SK-N-SH treated with all-trans-retinoic acid at 6 μM for 48 hours (cell line): ENCODE data around the gene PPP1R13B.

Experiments
- ARNTL ChIP-seq: fragments of 450-650 bp; formaldehyde crosslinking; IDR thresholded peaks from 2 replicates; pipeline ENCODE4 v1.5.0; 2020; ENCODE audit warnings: low read depth, mild to moderate bottlenecking, moderate library complexity, borderline replicate concordance
- BACH2 ChIP-seq: fragments of 250-450 bp; sonication (Bioruptor Pico); IDR thresholded peaks from 2 replicates; pipeline ENCODE4 v1.9.0; 2021; ENCODE audit warnings: mild to moderate bottlenecking, borderline replicate concordance
- CSDC2 ChIP-seq: fragments of 250-450 bp; sonication (Bioruptor Pico); IDR thresholded peaks from 2 replicates; pipeline ENCODE4 v1.5.0; 2020; ENCODE audit warnings: mild to moderate bottlenecking, moderate library complexity
- ESRRG ChIP-seq: fragments of 250-450 bp; sonication (Bioruptor Pico); IDR thresholded peaks from 2 replicates; pipeline ENCODE4 v1.6.1; 2021; ENCODE audit warnings: mild to moderate bottlenecking
- PATZ1 ChIP-seq: fragments of 250-450 bp; sonication (Bioruptor Pico); IDR thresholded peaks from 2 replicates; pipeline ENCODE4 v1.8.0; 2020; ENCODE audit warnings: mild to moderate bottlenecking, moderate library complexity, borderline replicate concordance
- PPARA ChIP-seq: fragments of 250-450 bp; sonication (Bioruptor Pico); IDR thresholded peaks from 2 replicates; pipeline ENCODE4 v1.5.0; 2020; ENCODE audit warnings: mild to moderate bottlenecking, borderline replicate concordance
- RARB ChIP-seq: fragments of 250-450 bp; sonication (Bioruptor Pico); IDR thresholded peaks from 2 replicates; pipeline ENCODE4 v1.8.0; 2021; ENCODE audit warnings: mild to moderate bottlenecking, moderate library complexity
- TOX ChIP-seq: fragments of 250-450 bp; sonication (Bioruptor Pico); IDR thresholded peaks from 2 replicates; pipeline ENCODE4 v1.8.0; 2021; ENCODE audit warnings: mild to moderate bottlenecking, moderate library complexity, borderline replicate concordance
- ZFP3 ChIP-seq: fragments of 250-450 bp; sonication (Bioruptor Pico); IDR thresholded peaks from 2 replicates; pipeline ENCODE4 v1.5.0; 2020; ENCODE audit warnings: mild to moderate bottlenecking, moderate library complexity
- ZFP30 ChIP-seq: fragments of 450-650 bp; formaldehyde crosslinking; IDR thresholded peaks from 2 replicates; pipeline ENCODE4 v1.5.0; 2022; ENCODE audit warnings: mild to moderate bottlenecking, moderate library complexity
- ZNF70 ChIP-seq: fragments of 450-650 bp; formaldehyde crosslinking; IDR thresholded peaks from 2 replicates; pipeline ENCODE4 v1.5.0; 2020; ENCODE audit warnings: mild to moderate bottlenecking, moderate library complexity
- TF ChIP-seq, protein P1 (sequence below): fragments of 250-450 bp; sonication (Bioruptor Pico); IDR thresholded peaks from 2 replicates; pipeline ENCODE4 v1.5.1; 2020; ENCODE audit warnings: low read depth, mild to moderate bottlenecking, moderate library complexity

- TF ChIP-seq RARB (CRISPR knock-in tag) (no peak), PPARA (CRISPR knock-in tag) (no peak), ZNF70 (no peak), BACH2 (CRISPR knock-in tag) (no peak), ZFP30 (no peak), TOX (CRISPR knock-in tag) (no peak), ARNTL (CRISPR knock-in tag) (no peak), CSDC2 (CRISPR knock-in tag) (no peak), ESRRG (CRISPR knock-in tag) (no peak), PATZ1 (CRISPR knock-in tag) (no peak), ZFP3 (CRISPR knock-in tag) (no peak)
- TF ChIP-seq, protein P1, sequence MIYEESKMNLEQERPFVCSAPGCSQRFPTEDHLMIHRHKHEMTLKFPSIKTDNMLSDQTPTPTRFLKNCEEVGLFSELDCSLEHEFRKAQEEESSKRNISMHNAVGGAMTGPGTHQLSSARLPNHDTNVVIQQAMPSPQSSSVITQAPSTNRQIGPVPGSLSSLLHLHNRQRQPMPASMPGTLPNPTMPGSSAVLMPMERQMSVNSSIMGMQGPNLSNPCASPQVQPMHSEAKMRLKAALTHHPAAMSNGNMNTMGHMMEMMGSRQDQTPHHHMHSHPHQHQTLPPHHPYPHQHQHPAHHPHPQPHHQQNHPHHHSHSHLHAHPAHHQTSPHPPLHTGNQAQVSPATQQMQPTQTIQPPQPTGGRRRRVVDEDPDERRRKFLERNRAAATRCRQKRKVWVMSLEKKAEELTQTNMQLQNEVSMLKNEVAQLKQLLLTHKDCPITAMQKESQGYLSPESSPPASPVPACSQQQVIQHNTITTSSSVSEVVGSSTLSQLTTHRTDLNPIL: no peak
Measured at GRCh38 chr14:103745424-103745823, 102.0 kb downstream of the PPP1R13B start.
